Esophagus muscularis mucosa (tissue), 4 donors: ENCODE results near the gene SSTR4. TPM values are rescaled to one million over a fixed set of nuclear protein-coding genes. Genes with fewer than 3 reads are reported as not detected.
A peak's percentile ranks its signal among the peaks of the same experiment; 100 is the strongest.

Experiments
- DNase-seq: peaks from one replicate; pipeline ENCODE4 v3.0.0-alpha.2; 2017; ENCODE audit errors: extremely low spot score
- H3K27ac ChIP-seq, 4 donors: fragments of 200-600 bp; sonication (generic); replicated peaks in 1 of 4; 1 replicate in 3 of 4; 2 replicates in 1 of 4; pipeline ENCODE4 v1.5.1; 2016 to 2019; ENCODE audit warnings: mild to moderate bottlenecking in 1 of 4
- H3K27me3 ChIP-seq, 4 donors: fragments of 200-600 bp; sonication (generic); one replicate each; pipeline versions ENCODE4 v1.5.1 to v1.6.0; 2016 to 2019
- H3K36me3 ChIP-seq, 4 donors: fragments of 200-600 bp; sonication (generic); one replicate each; pipeline ENCODE4 v1.5.1; 2016 to 2019
- H3K4me1 ChIP-seq, 4 donors: fragments of 200-600 bp; sonication (generic); one replicate each; pipeline ENCODE4 v1.5.1; 2016 to 2019
- H3K4me3 ChIP-seq, 4 donors: fragments of 200-600 bp; sonication (generic); 1 replicate in 2 of 4; 2 replicates in 2 of 4; pipeline ENCODE4 v1.5.1; 2016 to 2019; ENCODE audit warnings: mild to moderate bottlenecking in 4 of 4, moderate library complexity in 1 of 4
- H3K9me3 ChIP-seq, 4 donors: fragments of 200-600 bp; sonication (generic); 1 replicate in 3 of 4; 2 replicates in 1 of 4; pipeline ENCODE4 v1.5.1; 2016 to 2019
- CTCF ChIP-seq, 3 experiments: fragments of 200-600 bp in 2 of 3; fragments of 450-650 bp in 1 of 3; sonication (generic) in 2 of 3; IDR thresholded peaks; one replicate each; pipeline ENCODE4 v1.5.1; 2017 to 2019; ENCODE audit warnings: antibody characterized with exemption in 3 of 3, mild to moderate bottlenecking in 2 of 3, moderate library complexity in 1 of 3
- EP300 ChIP-seq: sonication (generic); formaldehyde crosslinking; IDR thresholded peaks from one replicate; pipeline ENCODE4 v1.6.1; 2017; ENCODE audit warnings: antibody characterized with exemption
- POLR2A ChIP-seq: fragments of 450-650 bp; IDR thresholded peaks from one replicate; pipeline ENCODE4 v1.6.1; 2017; ENCODE audit warnings: antibody characterized with exemption, moderate library complexity, mild to moderate bottlenecking, low read depth
- POLR2AphosphoS5 ChIP-seq, 2 donors: sonication (generic); formaldehyde crosslinking; IDR thresholded peaks; one replicate each; pipeline ENCODE4 v1.6.1; 2017; ENCODE audit warnings: antibody characterized with exemption in 2 of 2
- WGBS: methylation state at CpG from one replicate; pipeline ENCODE4 v1.1.5; 2018; 5-methylcytosine and 5-hydroxymethylcytosine counted together
- intact Hi-C: fragments of 100-400 bp; cut with DNase I; formaldehyde crosslinking; loops from one replicate; pipeline ENCODE4 v1.15.1; 2023
- total RNA-seq, 4 donors: library from RNA; depleted of rRNA; stranded (reverse); fragments of >200 nt; gene quantifications; one replicate each; pipeline versions ENCODE4 v1.1.0 to v1.2.1, GENCODE V29; 2016

The SSTR4 gene
- total RNA-seq, 4 donors from 2014 or later, result not detected

- no peaks in the 10 kb centered on the region for H3K9me3 ChIP-seq
- DNase-seq, result no peak
- H3K4me3 ChIP-seq, result peak overlapping the region; percentile 47 to 57 (median 47)
- 88% methylated on average over 15 of the region's 23 CpGs for WGBS
- H3K27me3 ChIP-seq, result no peaks in the 10 kb centered on the region
- H3K4me1 ChIP-seq, result peaks cover 19 to 39% (median 29%) of the 10 kb centered on the region in 4 donors
- intact Hi-C loops, result no loop called here
- peak overlapping the region; percentile 73 to 84 (median 81) for H3K27ac ChIP-seq
- no peak for TF ChIP-seq POLR2A
- TF ChIP-seq POLR2AphosphoS5 (IDR thresholded peaks at IDR 0.05), result no peak
- TF ChIP-seq CTCF (IDR thresholded peaks at IDR 0.05), result no peak
- no peak for TF ChIP-seq EP300
- H3K36me3 ChIP-seq, result peaks cover 0 to 7% (median 0%) of the 10 kb centered on the region in 4 donors
Measured at GRCh38 chr20:23085436-23086055, 50.4 kb downstream of the SSTR4 start.

GRCh38 chr20:23086056-23086566 lies 51.0 kb downstream of the SSTR4 start, which contains the start of gene CD93:
Gene CD93 (minus strand): TSS chr20:23086324. CDS start chr20:23086192, 132 bp downstream.
- Histone ChIP-seq H3K4me3 (peak within 1 kb of the TSS; percentile 47 to 57 (median 47)), H3K9me3 (no peaks in the 10 kb centered on the region), H3K27ac (peak within 1 kb of the TSS; percentile 73 to 84 (median 81)), H3K4me1 (peaks cover 19 to 39% (median 26%) of the 10 kb centered on the region in 4 donors), H3K27me3 (no peaks in the 10 kb centered on the region), H3K36me3 (peaks cover 0 to 1% (median 0%) of the 10 kb centered on the region in 4 donors)
- TF ChIP-seq POLR2A (no peak), CTCF (IDR thresholded peaks at IDR 0.05) (no peak), EP300 (no peak), POLR2AphosphoS5 (IDR thresholded peaks at IDR 0.05) (peak; percentile 80 to 82)
- intact Hi-C loops, result no loop called here
- 52% methylated on average over 22 of the region's 28 CpGs for WGBS
- DNase-seq, result no peak

- H3K27ac ChIP-seq, result peak overlapping the region; percentile 73 to 84 (median 81)
- no peaks in the 10 kb centered on the region for H3K36me3 ChIP-seq
- peaks cover 19 to 43% (median 29%) of the 10 kb centered on the region in 4 donors for H3K4me1 ChIP-seq
- 67% methylated on average over 13 of the region's 14 CpGs for WGBS
- no peaks in the 10 kb centered on the region for H3K9me3 ChIP-seq
- DNase-seq, result no peak
- H3K27me3 ChIP-seq, result no peaks in the 10 kb centered on the region
- TF ChIP-seq POLR2A, result no peak
- TF ChIP-seq POLR2AphosphoS5 (IDR thresholded peaks at IDR 0.05), result peak; percentile 26 to 50
- intact Hi-C loops, result no loop called here
- H3K4me3 ChIP-seq, result peak overlapping the region in 1 of 4 donors; percentile 47
Measured at GRCh38 chr20:23086931-23087411, 51.9 kb downstream of the SSTR4 start.

GRCh38 chr20:23087587-23088251 lies 52.6 kb downstream of the SSTR4 start:
- no peak for TF ChIP-seq POLR2A
- no peak for TF ChIP-seq EP300
- no peak for TF ChIP-seq POLR2AphosphoS5 (IDR thresholded peaks at IDR 0.05)
- TF ChIP-seq CTCF (IDR thresholded peaks at IDR 0.05), result no peak
- Histone ChIP-seq H3K4me3 (no peak overlapping the region), H3K36me3 (no peaks in the 10 kb centered on the region), H3K4me1 (peaks cover 19 to 48% (median 35%) of the 10 kb centered on the region in 4 donors), H3K9me3 (no peaks in the 10 kb centered on the region), H3K27ac (peak overlapping the region; percentile 73 to 84 (median 81)), H3K27me3 (no peaks in the 10 kb centered on the region)
- DNase-seq, result no peak
- intact Hi-C loops, result no loop called here
- 70% methylated on average over 9 of the region's 9 CpGs for WGBS

Other genes starting within 250 kb of the SSTR4 start
- 100 to 1,000 TPM in 1 of 4 donors, 10 to 100 TPM in 3; 22.4 to 206 (median 47.3) TPM for gene THBD, start 14.4 kb downstream of the SSTR4 start, total RNA-seq
- 10 to 100 TPM; 24.5 to 80.7 (median 66.0) TPM for gene CD93, start 51.0 kb downstream of the SSTR4 start, total RNA-seq